HUES6 (cell line): ENCODE results near the gene CPED1.

Experiments
- H3K27ac ChIP-seq: 2 replicates; pipeline ENCODE4 v1.7.0; 2013; ENCODE audit warnings: low read depth, mild to moderate bottlenecking, low read length, inconsistent platforms
- H3K27me3 ChIP-seq: 2 replicates; pipeline ENCODE4 v1.6.1; 2013; ENCODE audit warnings: low read length; ENCODE audit not compliant: control insufficient read depth, insufficient read depth
- H3K36me3 ChIP-seq: 2 replicates; pipeline ENCODE4 v1.6.1; 2013; ENCODE audit warnings: low read length; ENCODE audit not compliant: control insufficient read depth, insufficient read depth
- H3K4me1 ChIP-seq: 2 replicates; pipeline ENCODE4 v1.6.1; 2013; ENCODE audit warnings: low read length; ENCODE audit not compliant: control insufficient read depth, insufficient read depth
- H3K4me3 ChIP-seq: 2 replicates; pipeline ENCODE4 v1.5.1; 2013; ENCODE audit warnings: low read depth, low read length
- H3K9ac ChIP-seq: one replicate; pipeline ENCODE4 v1.6.1; 2013; ENCODE audit warnings: mild to moderate bottlenecking, low read length
- H3K9me3 ChIP-seq: 2 replicates; pipeline ENCODE4 v1.6.1; 2013; ENCODE audit warnings: low read depth, low read length; ENCODE audit not compliant: control insufficient read depth, insufficient read depth

The CPED1 gene

GRCh38 chr7:120951309-120951699 lies 37.2 kb upstream of the CPED1 start:
- Histone ChIP-seq H3K9ac (peak overlapping the region; percentile 99), H3K9me3 (no peaks in the 10 kb centered on the region), H3K27ac (no peak overlapping the region), H3K4me3 (peak overlapping the region; percentile 90), H3K4me1 (no peaks in the 10 kb centered on the region), H3K36me3 (peaks cover 36% of the 10 kb centered on the region), H3K27me3 (no peaks in the 10 kb centered on the region)

GRCh38 chr7:120951826-120952225 lies 36.7 kb upstream of the CPED1 start:
- Histone ChIP-seq H3K27me3 (no peaks in the 10 kb centered on the region), H3K9ac (no peak overlapping the region), H3K4me3 (peak overlapping the region; percentile 90; the same call in 1 of the 2 replicates), H3K9me3 (no peaks in the 10 kb centered on the region), H3K27ac (no peak overlapping the region), H3K4me1 (no peaks in the 10 kb centered on the region), H3K36me3 (peaks cover 41% of the 10 kb centered on the region)

- no peaks in the 10 kb centered on the region for H3K27me3 ChIP-seq
- H3K4me3 ChIP-seq, result no peak overlapping the region
- H3K9me3 ChIP-seq, result no peaks in the 10 kb centered on the region
- H3K4me1 ChIP-seq, result peaks cover 10% of the 10 kb centered on the region; the same call in 1 of the 2 replicates
- H3K36me3 ChIP-seq, result peaks cover 42% of the 10 kb centered on the region
- no peak overlapping the region for H3K27ac ChIP-seq
- no peak overlapping the region for H3K9ac ChIP-seq
These were observed 32.8 kb upstream of the CPED1 start for GRCh38 chr7:120955577-120956149.

DNA sequence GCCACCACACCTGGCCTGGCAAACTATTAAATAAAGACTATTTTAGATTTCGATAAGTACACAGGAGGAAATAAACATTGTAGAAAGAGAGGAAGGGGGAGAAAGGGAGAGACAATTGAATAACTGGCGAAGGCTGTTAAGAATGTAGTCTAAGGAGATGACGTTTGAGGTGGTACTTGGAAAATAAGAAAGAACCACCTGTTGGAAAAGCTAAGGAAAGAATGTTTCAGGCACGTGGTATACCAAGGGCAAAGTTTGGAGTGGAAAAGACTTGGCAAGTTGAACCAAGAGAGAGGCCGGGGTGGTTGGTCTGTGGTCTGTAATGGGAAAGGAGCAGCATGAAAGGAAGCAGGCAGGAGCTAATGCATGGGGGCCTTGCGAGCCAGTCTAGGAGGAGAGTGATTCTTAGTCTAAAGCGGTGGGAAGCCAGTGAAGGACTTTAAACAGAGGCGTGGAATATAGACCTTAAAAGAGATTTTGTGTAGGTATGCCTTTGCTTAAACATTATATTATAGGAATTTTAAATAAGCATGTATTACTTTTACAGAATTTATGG lies 28.5 kb upstream of the CPED1 start:
- Histone ChIP-seq H3K4me3 (no peak overlapping the region), H3K27me3 (no peaks in the 10 kb centered on the region), H3K4me1 (peaks cover 17% of the 10 kb centered on the region; the same call in 1 of the 2 replicates), H3K27ac (no peak overlapping the region), H3K36me3 (peaks cover 22% of the 10 kb centered on the region), H3K9me3 (no peaks in the 10 kb centered on the region), H3K9ac (no peak overlapping the region)

DNA sequence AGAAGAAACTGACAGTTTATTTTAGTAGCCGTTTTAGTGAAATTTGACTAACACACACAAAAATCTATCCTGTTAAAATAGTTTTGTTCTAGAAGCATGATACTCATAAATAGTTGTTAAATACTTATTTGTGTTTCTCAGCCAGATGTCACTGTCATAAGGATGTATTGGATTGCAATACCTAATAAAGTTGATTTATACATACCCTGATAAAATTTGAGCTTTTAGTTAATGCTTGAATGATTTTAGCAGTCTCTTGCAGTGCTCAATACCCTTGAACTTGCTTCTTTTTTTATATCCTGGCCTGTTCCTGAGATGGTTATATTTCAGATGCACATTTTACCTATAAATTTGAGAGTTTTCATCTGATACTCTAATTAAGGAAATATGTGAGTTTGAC lies 27.8 kb upstream of the CPED1 start:
- Histone ChIP-seq H3K4me3 (no peak overlapping the region), H3K27ac (no peak overlapping the region), H3K4me1 (peaks cover 17% of the 10 kb centered on the region; the same call in 1 of the 2 replicates), H3K27me3 (no peaks in the 10 kb centered on the region), H3K9me3 (no peaks in the 10 kb centered on the region), H3K9ac (no peak overlapping the region), H3K36me3 (peaks cover 19% of the 10 kb centered on the region)

GRCh38 chr7:120961638-120962173 lies 26.8 kb upstream of the CPED1 start:
- no peak overlapping the region for H3K27ac ChIP-seq
- no peaks in the 10 kb centered on the region for H3K9me3 ChIP-seq
- H3K4me3 ChIP-seq, result no peak overlapping the region
- no peaks in the 10 kb centered on the region for H3K27me3 ChIP-seq
- peaks cover 10% of the 10 kb centered on the region for H3K36me3 ChIP-seq
- no peak overlapping the region for H3K9ac ChIP-seq
- H3K4me1 ChIP-seq, result peaks cover 17% of the 10 kb centered on the region; the same call in 1 of the 2 replicates

DNA sequence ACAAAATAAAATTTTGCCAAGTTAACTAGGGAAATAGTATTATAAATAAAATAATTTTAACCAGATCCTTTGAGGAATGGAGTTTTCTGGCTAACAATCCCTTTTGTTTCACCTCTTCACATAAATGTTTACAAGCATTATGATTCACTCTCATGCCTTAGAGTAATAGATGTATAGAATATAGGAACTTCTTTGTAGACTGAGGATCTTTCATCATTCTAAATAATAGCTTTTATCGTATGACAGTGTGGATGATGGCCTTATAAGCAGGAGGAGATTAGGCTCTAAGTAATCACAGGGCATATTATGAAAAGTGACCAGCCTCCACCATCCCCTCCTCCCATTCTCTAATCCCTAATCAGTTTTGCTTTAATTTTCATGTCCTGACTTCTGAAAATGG lies 24.4 kb upstream of the CPED1 start:
- H3K9me3 ChIP-seq, result no peaks in the 10 kb centered on the region
- H3K36me3 ChIP-seq, result peaks cover 30% of the 10 kb centered on the region

DNA sequence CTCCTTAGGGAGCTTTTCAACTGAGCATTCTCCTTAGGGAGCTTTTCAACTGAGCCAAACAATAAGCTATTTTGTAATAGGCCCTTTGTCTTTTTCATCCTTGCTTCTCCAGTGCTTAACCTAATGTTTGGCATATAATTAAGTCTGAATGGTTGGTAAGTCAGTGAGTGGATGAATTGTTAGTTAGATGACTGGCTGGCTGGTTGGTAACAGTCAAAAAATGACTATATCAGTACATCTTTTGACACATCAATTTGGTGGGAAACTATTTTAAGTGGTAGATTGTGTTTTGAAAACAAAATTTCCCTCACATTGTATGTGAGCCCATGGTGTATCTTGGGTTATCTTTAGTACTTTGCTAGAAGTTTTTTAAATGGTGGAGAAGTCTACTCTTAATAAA lies 21.6 kb upstream of the CPED1 start:
- Histone ChIP-seq H3K27ac (no peak overlapping the region), H3K9ac (no peak overlapping the region), H3K27me3 (no peaks in the 10 kb centered on the region), H3K4me3 (no peak overlapping the region), H3K4me1 (no peaks in the 10 kb centered on the region), H3K36me3 (peaks cover 52% of the 10 kb centered on the region), H3K9me3 (no peaks in the 10 kb centered on the region)

More for the DNA sequence above, 24.4 kb upstream of the CPED1 start:
- no peak overlapping the region for H3K4me3 ChIP-seq
- H3K4me1 ChIP-seq, result peaks cover 14% of the 10 kb centered on the region; the same call in 1 of the 2 replicates
- H3K9ac ChIP-seq, result no peak overlapping the region
- no peaks in the 10 kb centered on the region for H3K27me3 ChIP-seq
- no peak overlapping the region for H3K27ac ChIP-seq

DNA sequence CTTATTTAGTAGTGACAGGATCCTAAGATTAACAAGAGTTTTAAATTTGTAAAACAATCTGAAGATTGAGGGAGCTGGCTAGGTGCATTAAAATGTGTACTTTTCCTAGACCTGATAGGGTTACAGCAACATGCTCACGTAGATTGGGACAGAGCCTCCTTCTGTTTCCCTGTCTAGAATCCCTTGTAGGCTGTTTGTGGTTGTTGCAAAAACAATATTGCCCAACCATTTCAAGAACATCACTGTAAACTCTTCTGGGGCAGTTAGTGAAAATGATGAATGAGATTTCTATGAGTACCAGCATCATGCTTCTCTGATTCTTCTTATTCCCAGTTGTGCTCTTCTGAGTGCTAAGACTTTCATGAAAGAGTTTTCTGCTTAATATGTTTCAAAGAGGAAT lies 14.7 kb upstream of the CPED1 start:
- no peaks in the 10 kb centered on the region for H3K9me3 ChIP-seq
- no peak overlapping the region for H3K9ac ChIP-seq
- peaks cover 54% of the 10 kb centered on the region for H3K36me3 ChIP-seq
- H3K4me3 ChIP-seq, result no peak overlapping the region
- no peaks in the 10 kb centered on the region for H3K27me3 ChIP-seq
- H3K4me1 ChIP-seq, result no peaks in the 10 kb centered on the region
- no peak overlapping the region for H3K27ac ChIP-seq

DNA sequence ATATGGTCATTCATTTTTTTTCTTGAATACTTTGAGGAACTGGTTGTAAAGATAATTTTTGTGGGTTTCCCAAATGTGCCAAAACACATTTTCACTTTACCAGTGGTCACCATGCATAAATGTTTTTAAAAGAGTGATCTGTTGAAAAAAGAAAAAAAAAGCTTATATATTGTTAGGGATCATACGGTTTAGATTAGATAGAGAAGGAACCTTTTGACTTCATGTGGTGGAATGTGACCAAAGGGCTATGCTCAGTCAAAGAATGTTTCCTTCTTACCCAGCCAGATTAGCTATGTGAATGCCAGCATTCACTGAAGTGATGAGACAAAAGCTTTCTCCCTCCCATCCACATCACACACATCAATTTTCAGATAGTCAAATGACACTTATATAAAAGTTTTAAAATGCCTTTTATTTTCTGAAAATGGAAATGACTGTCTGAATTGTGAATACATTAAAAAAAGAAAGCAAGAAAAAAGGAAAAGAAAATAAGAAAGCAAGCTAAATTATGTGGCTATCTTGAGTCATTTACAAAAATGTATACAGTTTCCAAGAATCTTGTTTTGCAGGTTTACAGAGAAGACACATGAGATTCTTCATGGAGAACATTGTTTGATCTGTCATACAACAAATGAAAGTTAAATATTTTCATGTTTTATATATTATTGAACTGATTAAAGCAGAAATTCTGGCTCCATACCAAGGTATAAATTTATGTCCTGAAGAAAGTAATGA lies 8.6 kb upstream of the CPED1 start:
- no peaks in the 10 kb centered on the region for H3K27me3 ChIP-seq

GRCh38 chr7:120981117-120981516 lies 7.4 kb upstream of the CPED1 start:
- H3K4me3 ChIP-seq, result no peak overlapping the region
- no peaks in the 10 kb centered on the region for H3K36me3 ChIP-seq
- no peaks in the 10 kb centered on the region for H3K27me3 ChIP-seq
- no peak overlapping the region for H3K9ac ChIP-seq
- H3K27ac ChIP-seq, result no peak overlapping the region
- no peaks in the 10 kb centered on the region for H3K4me1 ChIP-seq
- no peaks in the 10 kb centered on the region for H3K9me3 ChIP-seq

More for the DNA sequence above, 8.6 kb upstream of the CPED1 start:
- Histone ChIP-seq H3K4me3 (no peak overlapping the region), H3K36me3 (peaks cover 3% of the 10 kb centered on the region), H3K9me3 (no peaks in the 10 kb centered on the region), H3K27ac (no peak overlapping the region), H3K4me1 (no peaks in the 10 kb centered on the region), H3K9ac (no peak overlapping the region)
